Type B pancreatic cell (in vitro differentiated cells): ENCODE measurements around the gene GPR39. TPM values are rescaled to one million over a fixed set of nuclear protein-coding genes. Genes with fewer than 3 reads are reported as not detected.

Source experiments
- DNase-seq: peaks from one replicate; pipeline ENCODE4 v3.0.0; 2021; ENCODE audit warnings: mixed read lengths; ENCODE audit not compliant: unreplicated experiment; ENCODE audit errors: extremely low spot score
- H3K27ac Mint-ChIP-seq: 2 replicates; pipeline ENCODE4 v1.8.0; 2021; ENCODE audit warnings: mild to moderate bottlenecking, mixed read lengths
- H3K27me3 Mint-ChIP-seq: 2 replicates; pipeline ENCODE4 v1.8.0; 2021; ENCODE audit warnings: mixed read lengths
- H3K36me3 Mint-ChIP-seq: 2 replicates; pipeline ENCODE4 v1.8.0; 2021; ENCODE audit warnings: mixed read lengths
- H3K4me1 Mint-ChIP-seq: one replicate; pipeline ENCODE4 v1.8.0; 2021; ENCODE audit warnings: mixed read lengths; ENCODE audit not compliant: unreplicated experiment
- H3K4me3 Mint-ChIP-seq: 2 replicates; pipeline ENCODE4 v1.8.0; 2021; ENCODE audit warnings: mild to moderate bottlenecking, mixed read lengths
- H3K9me3 Mint-ChIP-seq: 2 replicates; pipeline ENCODE4 v1.8.0; 2021; ENCODE audit warnings: mixed read lengths
- CTCF ChIP-seq: fragments of 200-600 bp; sonication (generic); conservative IDR thresholded peaks from 2 replicates; pipeline ENCODE4 v1.5.0; 2021; ENCODE audit warnings: antibody characterized with exemption, mild to moderate bottlenecking
- total RNA-seq: library from RNA; stranded (reverse); gene quantifications from 2 replicates; pipeline ENCODE4 v1.2.1, GENCODE V29; 2021; ENCODE audit warnings: low replicate concordance

The GPR39 gene
- total RNA-seq, 1 donor from 2014 or later: 4.1 TPM

GRCh38 chr2:132488491-132488890 is 71.9 kb downstream of the GPR39 start:
- H3K4me3 Mint-ChIP-seq: no peak overlapping the region
- no peak for TF ChIP-seq CTCF
- no peaks in the 10 kb centered on the region for H3K4me1 Mint-ChIP-seq
- no peak overlapping the region for H3K27ac Mint-ChIP-seq
- no peaks in the 10 kb centered on the region for H3K9me3 Mint-ChIP-seq
- peaks cover 7% of the 10 kb centered on the region for H3K27me3 Mint-ChIP-seq
- no peaks in the 10 kb centered on the region for H3K36me3 Mint-ChIP-seq
- DNase-seq: no peak

GRCh38 chr2:132489150-132489549 is 72.5 kb downstream of the GPR39 start:
- H3K27me3 Mint-ChIP-seq: peaks cover 7% of the 10 kb centered on the region
- TF ChIP-seq CTCF: no peak
- no peaks in the 10 kb centered on the region for H3K9me3 Mint-ChIP-seq
- DNase-seq: peak; percentile 76
- H3K36me3 Mint-ChIP-seq: no peaks in the 10 kb centered on the region
- no peak overlapping the region for H3K4me3 Mint-ChIP-seq
- no peaks in the 10 kb centered on the region for H3K4me1 Mint-ChIP-seq
- no peak overlapping the region for H3K27ac Mint-ChIP-seq

- Mint-ChIP-seq H3K4me1 (no peaks in the 10 kb centered on the region), H3K27ac (no peak overlapping the region), H3K27me3 (no peaks in the 10 kb centered on the region), H3K9me3 (no peaks in the 10 kb centered on the region), H3K36me3 (no peaks in the 10 kb centered on the region), H3K4me3 (no peak overlapping the region)
- TF ChIP-seq CTCF: no peak
- DNase-seq: no peak
Measured at GRCh38 chr2:132495881-132496280, 79.3 kb downstream of the GPR39 start.

- no peak for TF ChIP-seq CTCF
- Mint-ChIP-seq H3K9me3 (no peaks in the 10 kb centered on the region), H3K4me1 (no peaks in the 10 kb centered on the region), H3K27ac (no peak overlapping the region), H3K4me3 (no peak overlapping the region), H3K27me3 (no peaks in the 10 kb centered on the region), H3K36me3 (no peaks in the 10 kb centered on the region)
- no peak for DNase-seq
Measured at GRCh38 chr2:132496555-132496954, 80.0 kb downstream of the GPR39 start.

GRCh38 chr2:132497591-132497990 is 81.0 kb downstream of the GPR39 start:
- H3K36me3 Mint-ChIP-seq: no peaks in the 10 kb centered on the region
- no peaks in the 10 kb centered on the region for H3K27me3 Mint-ChIP-seq
- no peaks in the 10 kb centered on the region for H3K4me1 Mint-ChIP-seq
- H3K4me3 Mint-ChIP-seq: no peak overlapping the region
- no peak for TF ChIP-seq CTCF
- no peak overlapping the region for H3K27ac Mint-ChIP-seq
- DNase-seq: no peak
- no peaks in the 10 kb centered on the region for H3K9me3 Mint-ChIP-seq

- Mint-ChIP-seq H3K9me3 (peaks cover 6% of the 10 kb centered on the region), H3K36me3 (no peaks in the 10 kb centered on the region), H3K4me3 (no peak overlapping the region), H3K27ac (no peak overlapping the region), H3K4me1 (no peaks in the 10 kb centered on the region), H3K27me3 (no peaks in the 10 kb centered on the region)
- no peak for TF ChIP-seq CTCF
- no peak for DNase-seq
Measured at GRCh38 chr2:132503701-132504100, 87.1 kb downstream of the GPR39 start.
